Right renal pelvis (tissue), 4 donors: ENCODE data around the gene MAST1. TPM values are rescaled to one million over a fixed set of nuclear protein-coding genes. Genes with fewer than 3 reads are reported as not detected.

Source experiments
- DNase-seq, 4 donors: peaks; one replicate each; pipeline ENCODE4 v3.0.0-alpha.2; 2013; ENCODE audit warnings: low read depth in 4 of 4, low spot score in 3 of 4, missing footprints in 1 of 4
- polyA plus RNA-seq, 4 donors: library from polyadenylated mRNA; unstranded; fragments of 120-200 nt; gene quantifications; one replicate each; pipeline ENCODE4 v1.2.1, GENCODE V29; 2013; ENCODE audit not compliant: insufficient read length in 4 of 4

Gene MAST1
- polyA plus RNA-seq, 4 donors: 0.91 to 1.6 (median 1.1) TPM

GRCh38 chr19:12867120-12868099 is 29.1 kb downstream of the MAST1 start:
- DNase-seq: peak in 3 of 4 donors; percentile 70 to 78 (median 77)

DNA sequence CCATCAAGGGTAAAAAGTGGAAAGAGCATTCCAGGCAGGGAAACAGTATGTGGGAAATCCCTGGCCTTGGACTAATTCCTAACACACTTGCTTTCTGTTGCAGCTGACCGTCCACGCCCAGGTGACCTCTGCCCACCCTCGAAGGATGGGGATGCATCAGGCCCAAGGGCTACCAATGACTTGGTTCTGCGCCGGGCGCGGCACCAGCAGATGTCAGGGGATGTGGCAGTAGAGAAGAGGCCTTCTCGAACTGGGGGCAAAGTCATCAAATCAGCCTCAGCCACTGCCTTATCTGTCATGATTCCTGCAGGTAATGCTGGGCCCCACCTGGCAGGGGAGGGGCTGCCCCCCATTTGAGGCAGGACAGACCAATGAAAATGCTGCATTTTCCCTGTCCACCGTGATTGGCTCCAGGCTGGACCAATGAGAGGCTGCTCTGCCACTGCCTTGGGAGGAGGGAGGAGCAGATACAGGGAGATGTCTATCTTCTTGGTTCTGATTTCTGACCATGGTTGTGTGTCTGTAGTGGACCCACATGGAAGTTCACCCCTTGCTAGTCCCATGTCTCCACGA is 30.3 kb downstream of the MAST1 start:
- DNase-seq: no peak

DNA sequence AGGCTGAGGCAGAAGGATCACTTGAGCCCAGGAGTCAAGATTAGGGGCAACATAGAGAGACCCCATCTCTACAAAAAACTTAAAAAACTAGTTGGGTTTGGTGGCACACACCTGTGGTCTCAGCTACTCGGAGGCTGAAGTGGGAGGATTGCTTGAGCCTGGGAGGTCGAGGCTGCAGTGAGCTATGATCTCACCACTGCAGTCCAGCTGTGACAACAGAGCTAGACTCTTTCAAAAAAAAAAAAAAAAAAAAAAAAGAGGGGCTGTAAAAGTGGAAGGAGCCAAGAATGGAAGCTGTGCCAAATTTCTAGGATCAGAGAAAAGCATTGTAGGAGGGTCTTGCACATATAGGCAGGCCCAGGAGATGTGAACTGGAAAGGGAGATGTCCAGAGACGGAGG is 33.4 kb downstream of the MAST1 start:
- no peak for DNase-seq

- no peak for DNase-seq
Measured at GRCh38 chr19:12872255-12872654, 33.9 kb downstream of the MAST1 start.

- no peak for DNase-seq
Measured at GRCh38 chr19:12872941-12873890, 34.9 kb downstream of the MAST1 start.

- DNase-seq: no peak
Measured at GRCh38 chr19:12873891-12874745, 35.8 kb downstream of the MAST1 start.

DNA sequence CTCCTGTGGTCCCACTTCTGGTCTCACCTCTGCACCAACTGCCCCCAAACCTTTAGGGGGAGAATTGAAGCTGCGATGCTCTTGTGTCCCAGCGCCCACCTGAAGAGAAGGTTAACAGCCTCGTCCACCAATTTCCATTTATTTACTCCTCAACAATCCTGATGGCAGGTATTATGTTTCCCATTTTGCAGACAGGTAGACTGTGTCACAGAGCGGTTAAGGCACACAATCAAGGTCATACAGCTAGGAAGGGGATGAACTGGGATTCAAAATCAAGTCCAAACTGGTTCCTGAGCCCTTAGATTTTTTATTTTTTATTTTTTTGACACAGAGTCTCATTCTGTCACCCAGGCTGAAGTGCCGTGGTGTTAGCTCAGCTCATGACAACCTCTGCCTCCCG is 36.8 kb downstream of the MAST1 start:
- no peak for DNase-seq

DNA sequence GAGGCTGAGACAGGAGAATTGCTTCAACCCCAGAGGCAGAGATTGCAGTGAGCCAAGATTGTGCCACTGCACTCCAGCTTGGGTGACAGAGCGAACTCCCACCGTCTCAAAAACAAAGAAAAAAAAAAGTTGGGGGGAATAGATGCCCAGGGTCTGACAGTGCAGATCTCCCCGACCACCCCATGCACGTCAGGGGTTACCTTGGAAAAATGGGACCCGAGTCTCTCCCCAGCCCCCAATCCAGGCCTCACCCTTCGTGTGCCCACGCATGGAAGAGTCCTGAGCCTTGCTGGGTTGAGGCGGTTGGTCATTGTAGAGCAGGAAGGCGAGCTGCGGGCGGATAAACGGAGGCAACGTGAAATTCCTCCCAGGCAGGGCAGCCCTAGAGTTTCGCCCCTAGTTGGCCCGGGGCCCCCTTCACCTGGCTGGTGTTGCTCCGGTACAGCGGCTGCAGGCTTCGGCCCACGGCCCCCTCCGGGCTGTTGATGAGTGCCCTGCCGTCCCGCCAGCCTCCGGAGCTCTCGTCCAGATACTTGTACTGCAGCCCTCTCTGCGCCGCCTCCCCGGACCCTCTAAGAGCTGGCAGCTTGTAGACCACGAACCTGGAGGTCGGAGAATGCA is 42.3 kb downstream of the MAST1 start:
- DNase-seq: no peak

GRCh38 chr19:12881172-12881808 is 43.0 kb downstream of the MAST1 start, which contains the start of gene DNASE2:
Gene DNASE2, minus strand, starts transcription at chr19:12881449. Its CDS starts 74 bp downstream, at chr19:12881375.
- peak in 2 of 4 donors; percentile 70 to 72 for DNase-seq

DNA sequence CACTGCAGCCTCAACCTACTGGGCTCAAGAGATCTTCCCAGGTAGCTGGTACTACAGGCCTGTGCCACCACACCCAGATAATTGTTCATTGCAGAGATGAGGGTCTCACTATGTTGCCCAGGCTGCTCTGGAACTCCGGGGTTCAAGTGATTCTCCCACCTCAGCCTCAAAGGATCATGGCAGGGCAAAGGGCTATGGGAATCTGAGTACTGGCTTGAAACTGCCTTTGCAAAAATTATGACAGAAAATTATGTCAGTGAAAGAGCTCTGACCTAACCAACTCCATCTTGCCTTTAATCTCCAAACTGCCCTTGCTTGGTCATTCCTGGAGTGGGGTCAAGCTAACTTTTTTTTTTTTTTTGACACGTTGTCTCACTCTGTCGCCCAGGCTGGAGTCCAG is 44.3 kb downstream of the MAST1 start:
- DNase-seq: no peak

DNA sequence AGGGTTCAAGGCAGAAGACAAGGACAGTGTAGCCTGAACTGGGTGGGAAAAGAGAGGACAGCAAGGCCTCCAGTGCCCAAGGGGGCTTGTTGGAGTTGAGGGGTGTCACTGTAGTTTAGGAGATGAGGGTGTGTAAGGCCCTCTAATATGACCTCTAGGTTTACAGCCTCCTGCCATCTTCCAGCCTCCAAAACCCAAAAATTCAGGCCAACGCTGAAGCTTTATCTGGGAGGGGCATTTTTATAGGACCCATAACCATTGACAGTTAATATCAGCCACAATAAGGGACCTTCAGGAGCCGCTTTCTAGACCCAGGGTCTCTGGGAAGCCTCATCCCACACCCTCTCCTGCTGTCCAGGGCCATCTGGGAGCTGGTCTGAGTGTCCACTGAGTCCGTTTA is 45.9 kb downstream of the MAST1 start:
- no peak for DNase-seq

GRCh38 chr19:12884627-12884925 is 46.3 kb downstream of the MAST1 start:
- DNase-seq: no peak

GRCh38 chr19:12884926-12885748 is 46.8 kb downstream of the MAST1 start:
- no peak for DNase-seq

- no peak for DNase-seq
Measured at GRCh38 chr19:12885749-12886650, 47.7 kb downstream of the MAST1 start.

- DNase-seq: no peak
Measured at GRCh38 chr19:12886651-12886968, 48.3 kb downstream of the MAST1 start.

GRCh38 chr19:12886969-12887747 is 48.8 kb downstream of the MAST1 start, which contains the start of gene KLF1:
Gene KLF1, minus strand, starts transcription at chr19:12887201. Its CDS starts 61 bp downstream, at chr19:12887140.
- DNase-seq: no peak
